GM23338 (cell line): ENCODE results near the gene KPNA5. TPM values are rescaled to one million over a fixed set of nuclear protein-coding genes. Genes with fewer than 3 reads are reported as not detected.

Experiments used
- ATAC-seq: fragments of 200-7000 bp; cut with Tn5 transposase; 3 replicates; pipeline ENCODE4 v1.9.1; 2020
- DNase-seq: peaks from one replicate; pipeline ENCODE4 v3.0.0-alpha.2; 2015; ENCODE audit warnings: low spot score
- H2AFZ ChIP-seq: fragments of 200-600 bp; sonication (generic); 2 replicates; pipeline ENCODE4 v1.8.0; 2016; ENCODE audit warnings: antibody characterized with exemption, mild to moderate bottlenecking, moderate library complexity
- H3F3A ChIP-seq: fragments of 200-600 bp; sonication (generic); replicated peaks from 2 replicates; pipeline ENCODE4 v1.8.0; 2017; ENCODE audit warnings: antibody characterized with exemption, mixed run types, low read depth
- H3K27ac ChIP-seq: fragments of 200-600 bp; sonication (generic); 2 replicates; pipeline ENCODE4 v1.6.1; 2016; ENCODE audit warnings: low read depth
- H3K27me3 ChIP-seq: fragments of 200-600 bp; sonication (generic); 2 replicates; pipeline ENCODE4 v1.8.0; 2016; ENCODE audit warnings: mild to moderate bottlenecking, mixed run types, moderate library complexity; ENCODE audit not compliant: insufficient read depth
- H3K36me3 ChIP-seq: fragments of 200-600 bp; sonication (generic); 2 replicates; pipeline ENCODE4 v1.8.0; 2016; ENCODE audit warnings: mild to moderate bottlenecking; ENCODE audit not compliant: insufficient read depth
- H3K4me1 ChIP-seq: fragments of 200-600 bp; sonication (generic); 2 replicates; pipeline ENCODE4 v1.8.0; 2016; ENCODE audit warnings: mild to moderate bottlenecking, moderate library complexity; ENCODE audit not compliant: insufficient read depth
- H3K4me2 ChIP-seq: fragments of 200-600 bp; sonication (generic); 2 replicates; pipeline ENCODE4 v1.7.1; 2017; ENCODE audit warnings: mixed run types
- H3K4me3 ChIP-seq: fragments of 200-600 bp; sonication (generic); 2 replicates; pipeline ENCODE4 v1.6.1; 2016; ENCODE audit warnings: mixed run types
- H3K79me2 ChIP-seq: fragments of 200-600 bp; sonication (generic); replicated peaks from 2 replicates; pipeline ENCODE4 v1.8.0; 2017; ENCODE audit warnings: mild to moderate bottlenecking; ENCODE audit not compliant: insufficient read depth
- H3K9me2 ChIP-seq: fragments of 200-600 bp; sonication (generic); 2 replicates; pipeline ENCODE4 v1.8.0; 2017; ENCODE audit not compliant: insufficient read depth
- H4K20me1 ChIP-seq: fragments of 200-600 bp; sonication (generic); replicated peaks from 2 replicates; pipeline ENCODE4 v1.8.0; 2017; ENCODE audit warnings: mild to moderate bottlenecking; ENCODE audit not compliant: insufficient read depth
- H3K27ac Mint-ChIP-seq: 2 replicates; pipeline ENCODE4 v1.8.0; 2020; ENCODE audit warnings: inconsistent platforms, mild to moderate bottlenecking, moderate library complexity, mixed read lengths
- H3K27me3 Mint-ChIP-seq: 3 replicates; pipeline ENCODE4 v1.8.0; 2022; ENCODE audit warnings: low read depth, mild to moderate bottlenecking, moderate library complexity, mixed read lengths, inconsistent platforms; ENCODE audit not compliant: insufficient read depth, poor library complexity
- H3K36me3 Mint-ChIP-seq: 3 replicates; pipeline ENCODE4 v1.8.0; 2021; ENCODE audit warnings: low read depth, mild to moderate bottlenecking, inconsistent platforms, moderate library complexity, mixed read lengths
- H3K4me1 Mint-ChIP-seq: 3 replicates; pipeline ENCODE4 v1.8.0; 2020; ENCODE audit warnings: mild to moderate bottlenecking, inconsistent platforms, mixed read lengths
- H3K4me3 Mint-ChIP-seq: 3 replicates; pipeline ENCODE4 v1.8.0; 2021; ENCODE audit warnings: moderate library complexity, mild to moderate bottlenecking, inconsistent platforms, mixed read lengths
- H3K9me3 Mint-ChIP-seq: 3 replicates; pipeline ENCODE4 v1.8.0; 2020; ENCODE audit warnings: moderate library complexity, mild to moderate bottlenecking, inconsistent platforms, mixed read lengths
- CREB1 ChIP-seq: fragments of 250-450 bp; sonication (Bioruptor Pico); IDR thresholded peaks from 2 replicates; pipeline ENCODE4 v1.5.0; 2020; ENCODE audit warnings: low read depth, mild to moderate bottlenecking, moderate library complexity
- EZH2 ChIP-seq: fragments of 200-600 bp; sonication (generic); IDR thresholded peaks from one replicate; pipeline ENCODE4 v1.8.0; 2017; ENCODE audit warnings: antibody characterized with exemption, mild to moderate bottlenecking, low read depth; ENCODE audit not compliant: unreplicated experiment
- EZH2phosphoT487 ChIP-seq: fragments of 200-600 bp; sonication (generic); IDR thresholded peaks from one replicate; pipeline ENCODE4 v1.8.1; 2018; ENCODE audit warnings: antibody characterized with exemption; ENCODE audit not compliant: unreplicated experiment
- NANOG ChIP-seq: IDR thresholded peaks from 2 replicates; pipeline ENCODE4 v1.6.1; 2016; ENCODE audit warnings: antibody characterized with exemption, borderline replicate concordance
- STAT1 ChIP-seq: IDR thresholded peaks from one replicate; pipeline ENCODE4 v1.6.1; 2016; ENCODE audit warnings: antibody characterized with exemption; ENCODE audit not compliant: unreplicated experiment
- ZNF114 ChIP-seq: fragments of 250-450 bp; sonication (Bioruptor Pico); IDR thresholded peaks from 2 replicates; pipeline ENCODE4 v1.5.0; 2020; ENCODE audit warnings: mild to moderate bottlenecking, moderate library complexity
- ZNF331 ChIP-seq: fragments of 250-450 bp; sonication (Bioruptor Pico); IDR thresholded peaks from 2 replicates; pipeline ENCODE4 v1.5.0; 2020; ENCODE audit warnings: low read depth, mild to moderate bottlenecking, moderate library complexity
- polyA plus RNA-seq: library from polyadenylated mRNA; unstranded; fragments of >200 nt; fragmentation: Nextera tagmentation; extraction: Ambion mirVana; gene quantifications from 2 replicates; pipeline ENCODE4 v1.2.1, GENCODE V29; 2016
- total RNA-seq: library from RNA; depleted of rRNA; stranded (reverse); fragments of >200 nt; shearing (Covaris generic); gene quantifications from 2 replicates; pipeline ENCODE4 v1.2.3, GENCODE V29; 2014
- TF ChIP-seq, protein P1 (sequence below): fragments of 250-450 bp; sonication (Bioruptor Pico); IDR thresholded peaks from 2 replicates; pipeline ENCODE4 v1.5.0; 2020; ENCODE audit warnings: mild to moderate bottlenecking, moderate library complexity
- TF ChIP-seq, protein P2 (sequence below): IDR thresholded peaks from 2 replicates; pipeline ENCODE4 v1.6.1; 2016; ENCODE audit warnings: antibody characterized with exemption
- TF ChIP-seq, protein P3 (sequence below): IDR thresholded peaks from one replicate; pipeline ENCODE4 v1.6.1; 2018; ENCODE audit warnings: antibody characterized with exemption; ENCODE audit not compliant: unreplicated experiment

Gene KPNA5
- total and polyA plus RNA-seq, 2 experiments from 2014 or later, result 6.9 to 16.3 TPM

DNA sequence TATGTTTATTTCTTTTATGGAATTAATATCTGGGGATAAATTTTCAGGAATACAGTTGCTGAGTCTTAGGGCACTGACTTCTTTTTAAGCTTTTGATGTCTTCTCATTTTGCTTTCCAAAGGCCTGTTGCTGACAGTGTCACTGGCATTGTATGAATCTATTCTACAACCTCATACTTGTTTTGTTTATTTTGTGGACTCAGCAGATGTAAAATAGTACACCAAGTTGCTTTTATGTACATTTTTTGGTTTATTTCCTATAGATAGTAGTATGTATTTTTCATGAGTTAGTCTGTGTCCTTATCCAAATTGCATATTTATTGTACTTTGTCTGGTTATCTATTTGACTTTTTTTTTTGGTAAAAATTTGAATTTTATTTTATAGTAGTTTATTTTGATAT is 49.5 kb downstream of the KPNA5 start:
- Histone ChIP-seq H3K36me3 (peaks cover 3% of the 10 kb centered on the region; the same call in 1 of the 2 replicates), H3K4me2 (no peak overlapping the region), H3K27me3 (no peaks in the 10 kb centered on the region), H4K20me1 (no peaks in the 10 kb centered on the region), H3K27ac (no peak overlapping the region), H3K4me1 (no peaks in the 10 kb centered on the region), H3F3A (no peaks in the 10 kb centered on the region), H3K79me2 (no peaks in the 10 kb centered on the region), H3K9me2 (no peaks in the 10 kb centered on the region), H3K4me3 (no peak overlapping the region), H2AFZ (no peak overlapping the region)
- H3K36me3 Mint-ChIP-seq, result peaks cover 37% of the 10 kb centered on the region
- TF ChIP-seq, protein P1, sequence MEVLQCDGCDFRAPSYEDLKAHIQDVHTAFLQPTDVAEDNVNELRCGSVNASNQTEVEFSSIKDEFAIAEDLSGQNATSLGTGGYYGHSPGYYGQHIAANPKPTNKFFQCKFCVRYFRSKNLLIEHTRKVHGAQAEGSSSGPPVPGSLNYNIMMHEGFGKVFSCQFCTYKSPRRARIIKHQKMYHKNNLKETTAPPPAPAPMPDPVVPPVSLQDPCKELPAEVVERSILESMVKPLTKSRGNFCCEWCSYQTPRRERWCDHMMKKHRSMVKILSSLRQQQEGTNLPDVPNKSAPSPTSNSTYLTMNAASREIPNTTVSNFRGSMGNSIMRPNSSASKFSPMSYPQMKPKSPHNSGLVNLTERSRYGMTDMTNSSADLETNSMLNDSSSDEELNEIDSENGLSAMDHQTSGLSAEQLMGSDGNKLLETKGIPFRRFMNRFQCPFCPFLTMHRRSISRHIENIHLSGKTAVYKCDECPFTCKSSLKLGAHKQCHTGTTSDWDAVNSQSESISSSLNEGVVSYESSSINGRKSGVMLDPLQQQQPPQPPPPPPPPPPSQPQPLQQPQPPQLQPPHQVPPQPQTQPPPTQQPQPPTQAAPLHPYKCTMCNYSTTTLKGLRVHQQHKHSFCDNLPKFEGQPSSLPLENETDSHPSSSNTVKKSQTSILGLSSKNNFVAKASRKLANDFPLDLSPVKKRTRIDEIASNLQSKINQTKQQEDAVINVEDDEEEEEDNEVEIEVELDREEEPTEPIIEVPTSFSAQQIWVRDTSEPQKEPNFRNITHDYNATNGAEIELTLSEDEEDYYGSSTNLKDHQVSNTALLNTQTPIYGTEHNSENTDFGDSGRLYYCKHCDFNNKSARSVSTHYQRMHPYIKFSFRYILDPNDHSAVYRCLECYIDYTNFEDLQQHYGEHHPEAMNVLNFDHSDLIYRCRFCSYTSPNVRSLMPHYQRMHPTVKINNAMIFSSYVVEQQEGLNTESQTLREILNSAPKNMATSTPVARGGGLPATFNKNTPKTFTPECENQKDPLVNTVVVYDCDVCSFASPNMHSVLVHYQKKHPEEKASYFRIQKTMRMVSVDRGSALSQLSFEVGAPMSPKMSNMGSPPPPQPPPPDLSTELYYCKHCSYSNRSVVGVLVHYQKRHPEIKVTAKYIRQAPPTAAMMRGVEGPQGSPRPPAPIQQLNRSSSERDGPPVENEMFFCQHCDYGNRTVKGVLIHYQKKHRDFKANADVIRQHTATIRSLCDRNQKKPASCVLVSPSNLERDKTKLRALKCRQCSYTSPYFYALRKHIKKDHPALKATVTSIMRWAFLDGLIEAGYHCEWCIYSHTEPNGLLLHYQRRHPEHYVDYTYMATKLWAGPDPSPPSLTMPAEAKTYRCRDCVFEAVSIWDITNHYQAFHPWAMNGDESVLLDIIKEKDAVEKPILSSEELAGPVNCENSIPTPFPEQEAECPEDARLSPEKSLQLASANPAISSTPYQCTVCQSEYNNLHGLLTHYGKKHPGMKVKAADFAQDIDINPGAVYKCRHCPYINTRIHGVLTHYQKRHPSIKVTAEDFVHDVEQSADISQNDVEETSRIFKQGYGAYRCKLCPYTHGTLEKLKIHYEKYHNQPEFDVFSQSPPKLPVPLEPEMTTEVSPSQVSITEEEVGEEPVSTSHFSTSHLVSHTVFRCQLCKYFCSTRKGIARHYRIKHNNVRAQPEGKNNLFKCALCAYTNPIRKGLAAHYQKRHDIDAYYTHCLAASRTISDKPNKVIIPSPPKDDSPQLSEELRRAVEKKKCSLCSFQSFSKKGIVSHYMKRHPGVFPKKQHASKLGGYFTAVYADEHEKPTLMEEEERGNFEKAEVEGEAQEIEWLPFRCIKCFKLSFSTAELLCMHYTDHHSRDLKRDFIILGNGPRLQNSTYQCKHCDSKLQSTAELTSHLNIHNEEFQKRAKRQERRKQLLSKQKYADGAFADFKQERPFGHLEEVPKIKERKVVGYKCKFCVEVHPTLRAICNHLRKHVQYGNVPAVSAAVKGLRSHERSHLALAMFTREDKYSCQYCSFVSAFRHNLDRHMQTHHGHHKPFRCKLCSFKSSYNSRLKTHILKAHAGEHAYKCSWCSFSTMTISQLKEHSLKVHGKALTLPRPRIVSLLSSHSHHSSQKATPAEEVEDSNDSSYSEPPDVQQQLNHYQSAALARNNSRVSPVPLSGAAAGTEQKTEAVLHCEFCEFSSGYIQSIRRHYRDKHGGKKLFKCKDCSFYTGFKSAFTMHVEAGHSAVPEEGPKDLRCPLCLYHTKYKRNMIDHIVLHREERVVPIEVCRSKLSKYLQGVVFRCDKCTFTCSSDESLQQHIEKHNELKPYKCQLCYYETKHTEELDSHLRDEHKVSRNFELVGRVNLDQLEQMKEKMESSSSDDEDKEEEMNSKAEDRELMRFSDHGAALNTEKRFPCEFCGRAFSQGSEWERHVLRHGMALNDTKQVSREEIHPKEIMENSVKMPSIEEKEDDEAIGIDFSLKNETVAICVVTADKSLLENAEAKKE (CRISPR knock-in tag), result no peak
- TF ChIP-seq, protein P2, sequence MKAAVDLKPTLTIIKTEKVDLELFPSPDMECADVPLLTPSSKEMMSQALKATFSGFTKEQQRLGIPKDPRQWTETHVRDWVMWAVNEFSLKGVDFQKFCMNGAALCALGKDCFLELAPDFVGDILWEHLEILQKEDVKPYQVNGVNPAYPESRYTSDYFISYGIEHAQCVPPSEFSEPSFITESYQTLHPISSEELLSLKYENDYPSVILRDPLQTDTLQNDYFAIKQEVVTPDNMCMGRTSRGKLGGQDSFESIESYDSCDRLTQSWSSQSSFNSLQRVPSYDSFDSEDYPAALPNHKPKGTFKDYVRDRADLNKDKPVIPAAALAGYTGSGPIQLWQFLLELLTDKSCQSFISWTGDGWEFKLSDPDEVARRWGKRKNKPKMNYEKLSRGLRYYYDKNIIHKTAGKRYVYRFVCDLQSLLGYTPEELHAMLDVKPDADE, result no peak
- TF ChIP-seq NANOG, result no peak
- no peak for TF ChIP-seq ZNF331 (CRISPR knock-in tag)
- TF ChIP-seq EZH2phosphoT487, result no peak
- TF ChIP-seq EZH2, result no peak
- TF ChIP-seq STAT1, result no peak
- TF ChIP-seq, protein P3, sequence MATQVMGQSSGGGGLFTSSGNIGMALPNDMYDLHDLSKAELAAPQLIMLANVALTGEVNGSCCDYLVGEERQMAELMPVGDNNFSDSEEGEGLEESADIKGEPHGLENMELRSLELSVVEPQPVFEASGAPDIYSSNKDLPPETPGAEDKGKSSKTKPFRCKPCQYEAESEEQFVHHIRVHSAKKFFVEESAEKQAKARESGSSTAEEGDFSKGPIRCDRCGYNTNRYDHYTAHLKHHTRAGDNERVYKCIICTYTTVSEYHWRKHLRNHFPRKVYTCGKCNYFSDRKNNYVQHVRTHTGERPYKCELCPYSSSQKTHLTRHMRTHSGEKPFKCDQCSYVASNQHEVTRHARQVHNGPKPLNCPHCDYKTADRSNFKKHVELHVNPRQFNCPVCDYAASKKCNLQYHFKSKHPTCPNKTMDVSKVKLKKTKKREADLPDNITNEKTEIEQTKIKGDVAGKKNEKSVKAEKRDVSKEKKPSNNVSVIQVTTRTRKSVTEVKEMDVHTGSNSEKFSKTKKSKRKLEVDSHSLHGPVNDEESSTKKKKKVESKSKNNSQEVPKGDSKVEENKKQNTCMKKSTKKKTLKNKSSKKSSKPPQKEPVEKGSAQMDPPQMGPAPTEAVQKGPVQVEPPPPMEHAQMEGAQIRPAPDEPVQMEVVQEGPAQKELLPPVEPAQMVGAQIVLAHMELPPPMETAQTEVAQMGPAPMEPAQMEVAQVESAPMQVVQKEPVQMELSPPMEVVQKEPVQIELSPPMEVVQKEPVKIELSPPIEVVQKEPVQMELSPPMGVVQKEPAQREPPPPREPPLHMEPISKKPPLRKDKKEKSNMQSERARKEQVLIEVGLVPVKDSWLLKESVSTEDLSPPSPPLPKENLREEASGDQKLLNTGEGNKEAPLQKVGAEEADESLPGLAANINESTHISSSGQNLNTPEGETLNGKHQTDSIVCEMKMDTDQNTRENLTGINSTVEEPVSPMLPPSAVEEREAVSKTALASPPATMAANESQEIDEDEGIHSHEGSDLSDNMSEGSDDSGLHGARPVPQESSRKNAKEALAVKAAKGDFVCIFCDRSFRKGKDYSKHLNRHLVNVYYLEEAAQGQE, result no peak
- TF ChIP-seq CREB1, result no peak
- no peak for TF ChIP-seq ZNF114
- no peaks in the 10 kb centered on the region for H3K4me1 Mint-ChIP-seq
- no peaks in the 10 kb centered on the region for H3K27me3 Mint-ChIP-seq
- no peaks in the 10 kb centered on the region for H3K9me3 Mint-ChIP-seq
- DNase-seq (no peak), ATAC-seq (no peak)
- no peak overlapping the region for H3K4me3 Mint-ChIP-seq
- H3K27ac Mint-ChIP-seq, result no peak overlapping the region
